Large intestine (tissue), 3 donors: ENCODE data around the gene PAX2. TPM values are rescaled to one million over a fixed set of nuclear protein-coding genes. Genes with fewer than 3 reads are reported as not detected.

Experiments
- DNase-seq, 2 donors: peaks; one replicate each; pipeline versions ENCODE4 v3.0.0 to v3.0.0-alpha.2; 2013
- H3K27ac ChIP-seq: one replicate; pipeline ENCODE4 v1.5.1; 2013; ENCODE audit warnings: low read length
- H3K27me3 ChIP-seq: 2 replicates; pipeline ENCODE4 v1.6.1; 2013; ENCODE audit warnings: low read length; ENCODE audit not compliant: control insufficient read depth, insufficient read depth
- H3K36me3 ChIP-seq: 2 replicates; pipeline ENCODE4 v1.6.1; 2013; ENCODE audit warnings: low read length; ENCODE audit not compliant: control insufficient read depth, insufficient read depth
- H3K4me1 ChIP-seq: one replicate; pipeline ENCODE4 v1.6.1; 2013; ENCODE audit warnings: low read length; ENCODE audit not compliant: control insufficient read depth, insufficient read depth
- H3K4me3 ChIP-seq: one replicate; pipeline ENCODE4 v1.5.1; 2013; ENCODE audit warnings: low read length
- H3K9me3 ChIP-seq: one replicate; pipeline ENCODE4 v1.6.1; 2013; ENCODE audit warnings: mild to moderate bottlenecking, low read depth, low read length, moderate library complexity; ENCODE audit not compliant: control insufficient read depth
- WGBS: methylation state at CpG from one replicate; pipeline ENCODE4 v1.1.5; 2013; ENCODE audit warnings: low lambda C conversion rate; ENCODE audit not compliant: insufficient coverage; 5-methylcytosine and 5-hydroxymethylcytosine counted together
- polyA plus RNA-seq: library from polyadenylated mRNA; unstranded; fragments of 120-200 nt; gene quantifications from one replicate; pipeline ENCODE4 v1.2.1, GENCODE V29; 2013

PAX2 gene
- polyA plus RNA-seq, 1 donor: 0.06 TPM

- no CpG with 5 or more reads among the region's 57 CpGs for WGBS
- no peak for DNase-seq
- Histone ChIP-seq H3K36me3 (no peaks in the 10 kb centered on the region), H3K4me3 (no peak overlapping the region), H3K9me3 (peaks cover 24% of the 10 kb centered on the region), H3K27ac (no peak overlapping the region), H3K4me1 (no peaks in the 10 kb centered on the region), H3K27me3 (peaks cover 100% of the 10 kb centered on the region)
These were observed 2.3 kb downstream of the PAX2 start for GRCh38 chr10:100747456-100748230.

- H3K9me3 ChIP-seq: peaks cover 24% of the 10 kb centered on the region
- H3K4me3 ChIP-seq: no peak overlapping the region
- H3K4me1 ChIP-seq: no peaks in the 10 kb centered on the region
- no CpG with 5 or more reads among the region's 56 CpGs for WGBS
- no peak overlapping the region for H3K27ac ChIP-seq
- H3K27me3 ChIP-seq: peaks cover 100% of the 10 kb centered on the region
- DNase-seq: no peak
- H3K36me3 ChIP-seq: no peaks in the 10 kb centered on the region
These were observed 3.1 kb downstream of the PAX2 start for GRCh38 chr10:100748231-100749058.

GRCh38 chr10:100749059-100749308, 3.6 kb downstream of the PAX2 start:
- H3K9me3 ChIP-seq: peaks cover 22% of the 10 kb centered on the region
- no peak overlapping the region for H3K27ac ChIP-seq
- no peak for DNase-seq
- no peaks in the 10 kb centered on the region for H3K4me1 ChIP-seq
- H3K27me3 ChIP-seq: peaks cover 100% of the 10 kb centered on the region
- WGBS: 0% methylated on average over 2 of the region's 8 CpGs
- H3K36me3 ChIP-seq: no peaks in the 10 kb centered on the region
- no peak overlapping the region for H3K4me3 ChIP-seq

- H3K4me3 ChIP-seq: no peak overlapping the region
- peaks cover 16% of the 10 kb centered on the region for H3K9me3 ChIP-seq
- peaks cover 100% of the 10 kb centered on the region for H3K27me3 ChIP-seq
- no peaks in the 10 kb centered on the region for H3K4me1 ChIP-seq
- WGBS: 11% methylated on average over 3 of the region's 50 CpGs
- H3K27ac ChIP-seq: no peak overlapping the region
- no peak for DNase-seq
- no peaks in the 10 kb centered on the region for H3K36me3 ChIP-seq
These were observed 4.2 kb downstream of the PAX2 start for GRCh38 chr10:100749309-100750217.

- no peaks in the 10 kb centered on the region for H3K4me1 ChIP-seq
- WGBS: no CpG with 5 or more reads among the region's 37 CpGs
- no peak overlapping the region for H3K4me3 ChIP-seq
- no peak overlapping the region for H3K27ac ChIP-seq
- no peak for DNase-seq
- no peaks in the 10 kb centered on the region for H3K36me3 ChIP-seq
- peaks cover 100% of the 10 kb centered on the region for H3K27me3 ChIP-seq
- peaks cover 14% of the 10 kb centered on the region for H3K9me3 ChIP-seq
These were observed 5.2 kb downstream of the PAX2 start for GRCh38 chr10:100750291-100751210.

GRCh38 chr10:100751211-100751933, 6.0 kb downstream of the PAX2 start:
- H3K4me1 ChIP-seq: no peaks in the 10 kb centered on the region
- no CpG with 5 or more reads among the region's 7 CpGs for WGBS
- H3K4me3 ChIP-seq: no peak overlapping the region
- DNase-seq: no peak
- H3K27me3 ChIP-seq: peaks cover 100% of the 10 kb centered on the region
- H3K9me3 ChIP-seq: peaks cover 14% of the 10 kb centered on the region
- H3K36me3 ChIP-seq: no peaks in the 10 kb centered on the region
- H3K27ac ChIP-seq: no peak overlapping the region

GRCh38 chr10:100755821-100756220, 10.4 kb downstream of the PAX2 start:
- Histone ChIP-seq H3K4me3 (no peak overlapping the region), H3K36me3 (no peaks in the 10 kb centered on the region), H3K27me3 (peaks cover 96% of the 10 kb centered on the region), H3K9me3 (no peaks in the 10 kb centered on the region), H3K27ac (no peak overlapping the region), H3K4me1 (no peaks in the 10 kb centered on the region)
- no peak for DNase-seq
- WGBS: no CpG with 5 or more reads among the region's 1 CpG

GRCh38 chr10:100759331-100759730, 13.9 kb downstream of the PAX2 start:
- Histone ChIP-seq H3K27me3 (peaks cover 89% of the 10 kb centered on the region), H3K4me1 (no peaks in the 10 kb centered on the region), H3K4me3 (no peak overlapping the region), H3K27ac (no peak overlapping the region), H3K36me3 (no peaks in the 10 kb centered on the region), H3K9me3 (no peaks in the 10 kb centered on the region)
- no peak for DNase-seq
- WGBS: no CpG with 5 or more reads among the region's 4 CpGs

GRCh38 chr10:100760726-100761125, 15.3 kb downstream of the PAX2 start:
- H3K4me3 ChIP-seq: no peak overlapping the region
- H3K36me3 ChIP-seq: no peaks in the 10 kb centered on the region
- no CpG with 5 or more reads among the region's 5 CpGs for WGBS
- no peak overlapping the region for H3K27ac ChIP-seq
- DNase-seq: no peak
- no peaks in the 10 kb centered on the region for H3K9me3 ChIP-seq
- H3K4me1 ChIP-seq: no peaks in the 10 kb centered on the region
- peaks cover 86% of the 10 kb centered on the region for H3K27me3 ChIP-seq
